Esophagus muscularis mucosa (tissue), 3 donors: Measurements from ENCODE around the gene GLUD2.

Source experiments
- CTCF ChIP-seq, 3 experiments: fragments of 200-600 bp in 2 of 3; fragments of 450-650 bp in 1 of 3; sonication (generic) in 2 of 3; IDR thresholded peaks; one replicate each; pipeline ENCODE4 v1.5.1; 2017 to 2019; ENCODE audit warnings: antibody characterized with exemption in 3 of 3, mild to moderate bottlenecking in 2 of 3, moderate library complexity in 1 of 3
- POLR2A ChIP-seq: fragments of 450-650 bp; IDR thresholded peaks from one replicate; pipeline ENCODE4 v1.6.1; 2017; ENCODE audit warnings: antibody characterized with exemption, moderate library complexity, mild to moderate bottlenecking, low read depth
- POLR2AphosphoS5 ChIP-seq, 2 donors: sonication (generic); formaldehyde crosslinking; IDR thresholded peaks; one replicate each; pipeline ENCODE4 v1.6.1; 2017; ENCODE audit warnings: antibody characterized with exemption in 2 of 2

GRCh38 chrX:121085612-121086010 is 38.2 kb downstream of the GLUD2 start:
- TF ChIP-seq POLR2AphosphoS5 (IDR thresholded peaks at IDR 0.05) = no peak
- no peak for TF ChIP-seq CTCF (IDR thresholded peaks at IDR 0.05)
- no peak for TF ChIP-seq POLR2A
